ENCODE data around the gene KRT86. TPM values are rescaled to one million over a fixed set of nuclear protein-coding genes. Genes with fewer than 3 reads are reported as not detected.

Gene KRT86
- total and polyA plus RNA-seq, 2 donors (not counting 1 experiment from before 2014, with no cell fraction given) = 0.02 to 0.17 TPM

DNA sequence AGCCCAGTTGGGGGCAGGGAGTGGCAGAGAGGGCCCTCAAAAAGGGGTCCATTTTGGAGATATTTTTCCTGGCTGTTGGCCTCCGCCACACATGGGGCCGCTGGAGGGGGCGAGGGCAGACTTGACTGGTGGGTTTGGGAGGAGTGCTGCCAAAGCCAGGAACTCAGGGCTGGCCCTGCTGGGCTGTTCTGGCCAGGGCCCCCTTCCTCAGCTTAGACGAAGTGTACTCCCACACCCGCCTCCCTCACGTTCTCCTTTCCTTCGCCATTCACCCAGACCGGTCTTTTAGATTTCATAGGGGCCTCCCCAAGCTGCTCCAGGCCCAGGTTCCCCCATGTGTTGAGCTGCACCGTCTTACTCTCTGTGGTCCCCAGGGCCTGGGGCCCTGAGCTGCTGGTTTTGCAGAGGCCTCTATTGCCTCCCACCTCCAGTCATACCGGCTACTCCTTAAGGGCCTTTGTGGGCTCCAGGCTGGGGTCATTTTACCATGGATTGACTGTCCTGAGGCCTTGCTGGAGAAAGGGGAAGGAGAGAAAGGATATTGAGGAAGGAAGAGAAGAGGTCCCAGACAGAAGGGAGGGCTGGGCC lies 40.1 kb upstream of the KRT86 start:
- Histone ChIP-seq H2AFZ (ENCODE audit: low read length) (no peak overlapping the region), H4K20me1 (ENCODE audit: control insufficient read depth, extremely low read depth, insufficient read depth, low read length) (no peaks in the 10 kb centered on the region), H3K27ac (ENCODE audit: insufficient read depth, low read length) (no peak overlapping the region), H3K79me2 (ENCODE audit: control insufficient read depth, insufficient read depth, low read length) (no peaks in the 10 kb centered on the region), H3K4me3 (replicated peaks in 1 of 4; ENCODE audit: control extremely low read depth in 1 of 4, insufficient read depth in 1 of 4, low read depth in 3 of 4, low read length in 4 of 4) (no peak overlapping the region), H3K9ac (ENCODE audit: insufficient read depth, low read length) (no peak overlapping the region), H3K9me3 (ENCODE audit: control insufficient read depth, insufficient read depth, low read depth, low read length) (no peaks in the 10 kb centered on the region), H3K36me3 (ENCODE audit: control insufficient read depth, insufficient read depth, low read length) (no peaks in the 10 kb centered on the region), H3K4me2 (ENCODE audit: extremely low read depth, insufficient read depth, low read length) (no peak overlapping the region), H3K4me1 (ENCODE audit: control insufficient read depth, extremely low read depth, insufficient read depth, low read length) (peaks cover 26% of the 10 kb centered on the region), H3K27me3 (ENCODE audit: control insufficient read depth, insufficient read depth, low read length) (no peaks in the 10 kb centered on the region)
- no peak for TF ChIP-seq EZH2 (IDR thresholded peaks at IDR 0.05; ENCODE audit: low read length, missing control alignments)
- TF ChIP-seq, protein P1, sequence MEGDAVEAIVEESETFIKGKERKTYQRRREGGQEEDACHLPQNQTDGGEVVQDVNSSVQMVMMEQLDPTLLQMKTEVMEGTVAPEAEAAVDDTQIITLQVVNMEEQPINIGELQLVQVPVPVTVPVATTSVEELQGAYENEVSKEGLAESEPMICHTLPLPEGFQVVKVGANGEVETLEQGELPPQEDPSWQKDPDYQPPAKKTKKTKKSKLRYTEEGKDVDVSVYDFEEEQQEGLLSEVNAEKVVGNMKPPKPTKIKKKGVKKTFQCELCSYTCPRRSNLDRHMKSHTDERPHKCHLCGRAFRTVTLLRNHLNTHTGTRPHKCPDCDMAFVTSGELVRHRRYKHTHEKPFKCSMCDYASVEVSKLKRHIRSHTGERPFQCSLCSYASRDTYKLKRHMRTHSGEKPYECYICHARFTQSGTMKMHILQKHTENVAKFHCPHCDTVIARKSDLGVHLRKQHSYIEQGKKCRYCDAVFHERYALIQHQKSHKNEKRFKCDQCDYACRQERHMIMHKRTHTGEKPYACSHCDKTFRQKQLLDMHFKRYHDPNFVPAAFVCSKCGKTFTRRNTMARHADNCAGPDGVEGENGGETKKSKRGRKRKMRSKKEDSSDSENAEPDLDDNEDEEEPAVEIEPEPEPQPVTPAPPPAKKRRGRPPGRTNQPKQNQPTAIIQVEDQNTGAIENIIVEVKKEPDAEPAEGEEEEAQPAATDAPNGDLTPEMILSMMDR (conservative IDR thresholded peaks at IDR 0.05 in 1 of 2, IDR thresholded peaks at IDR 0.05 in 1 of 2; ENCODE audit: low read depth in 1 of 2, low read length in 2 of 2) = no peak
- DNase-seq (ENCODE audit: low read depth in 2 of 2) = no peak

DNA sequence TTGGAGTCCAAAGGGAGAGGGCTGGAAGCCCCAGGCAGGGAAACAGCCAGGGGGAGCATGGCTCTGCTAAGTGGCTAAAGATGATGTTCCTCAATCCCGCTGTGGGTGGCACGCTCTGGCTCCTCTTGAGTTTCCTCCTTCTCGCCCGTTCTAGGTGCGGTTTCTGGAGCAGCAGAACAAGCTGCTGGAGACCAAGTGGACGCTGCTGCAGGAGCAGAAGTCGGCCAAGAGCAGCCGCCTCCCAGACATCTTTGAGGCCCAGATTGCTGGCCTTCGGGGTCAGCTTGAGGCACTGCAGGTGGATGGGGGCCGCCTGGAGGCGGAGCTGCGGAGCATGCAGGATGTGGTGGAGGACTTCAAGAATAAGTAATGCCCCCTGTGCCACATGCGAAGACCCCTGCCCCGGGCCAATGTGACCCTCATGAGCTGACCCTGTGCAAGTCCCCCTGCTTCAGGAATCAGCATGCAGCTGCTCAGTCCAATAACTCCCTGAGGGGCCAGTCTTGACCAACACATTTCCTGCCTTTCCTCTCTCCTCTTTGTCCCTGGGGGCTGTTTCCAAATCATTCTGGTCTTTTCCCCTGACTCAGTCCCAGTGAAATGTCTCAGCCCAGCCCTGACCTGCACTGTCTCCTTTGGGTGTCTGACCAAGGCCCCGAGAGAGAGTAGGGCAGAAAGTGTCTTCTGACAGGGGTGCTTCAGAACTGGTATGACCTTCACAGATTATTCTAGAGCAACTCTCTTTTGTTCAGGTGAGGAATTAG lies 39.3 kb upstream of the KRT86 start:
- no peak overlapping the region for H2AFZ ChIP-seq (ENCODE audit: low read length)

DNA sequence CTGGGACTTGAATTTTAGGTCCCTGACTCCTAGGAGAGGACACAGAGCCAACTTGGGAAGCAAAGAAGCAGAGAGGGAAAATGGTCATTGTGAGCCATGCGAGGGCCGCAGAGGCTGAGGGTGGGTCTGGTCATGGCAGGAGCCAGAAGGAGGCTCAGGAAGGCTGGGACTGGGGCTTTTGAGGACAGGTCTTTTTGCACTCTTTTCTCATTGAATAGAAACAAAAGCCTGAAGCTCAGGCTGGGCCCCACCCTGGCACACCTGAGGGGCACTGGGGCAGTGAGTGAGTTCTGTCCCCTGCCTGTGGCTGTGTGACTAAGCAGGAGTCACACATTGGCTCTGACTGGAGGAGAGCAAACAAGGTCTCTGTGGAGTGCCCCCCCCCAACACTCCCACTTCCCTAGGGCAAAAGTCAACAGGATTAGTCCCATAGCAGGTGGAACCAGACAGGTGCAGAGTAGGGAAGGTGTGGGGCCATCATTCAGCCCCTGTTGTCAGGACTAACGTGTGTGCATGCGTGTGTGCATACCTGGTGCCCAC lies 38.6 kb upstream of the KRT86 start:
- no peak overlapping the region for H3K4me2 ChIP-seq (ENCODE audit: extremely low read depth, insufficient read depth, low read length)
- H3K79me2 ChIP-seq (ENCODE audit: control insufficient read depth, insufficient read depth, low read length) = no peaks in the 10 kb centered on the region
- H3K27ac ChIP-seq (ENCODE audit: insufficient read depth, low read length) = no peak overlapping the region
- peaks cover 13% of the 10 kb centered on the region for H3K4me1 ChIP-seq (ENCODE audit: control insufficient read depth, extremely low read depth, insufficient read depth, low read length)
- H3K9ac ChIP-seq (ENCODE audit: insufficient read depth, low read length) = no peak overlapping the region
- no peaks in the 10 kb centered on the region for H4K20me1 ChIP-seq (ENCODE audit: control insufficient read depth, extremely low read depth, insufficient read depth, low read length)
- TF ChIP-seq EZH2 (IDR thresholded peaks at IDR 0.05; ENCODE audit: low read length, missing control alignments) = no peak
- TF ChIP-seq, protein P1 (conservative IDR thresholded peaks at IDR 0.05 in 1 of 2, IDR thresholded peaks at IDR 0.05 in 1 of 2; ENCODE audit: low read depth in 1 of 2, low read length in 2 of 2) = no peak
- H3K9me3 ChIP-seq (ENCODE audit: control insufficient read depth, insufficient read depth, low read depth, low read length) = no peaks in the 10 kb centered on the region
- H2AFZ ChIP-seq (ENCODE audit: low read length) = no peak overlapping the region
- no peak overlapping the region for H3K4me3 ChIP-seq (replicated peaks in 1 of 4; ENCODE audit: control extremely low read depth in 1 of 4, insufficient read depth in 1 of 4, low read depth in 3 of 4, low read length in 4 of 4)
- H3K36me3 ChIP-seq (ENCODE audit: control insufficient read depth, insufficient read depth, low read length) = no peaks in the 10 kb centered on the region
- DNase-seq (ENCODE audit: low read depth in 2 of 2) = no peak
- no peaks in the 10 kb centered on the region for H3K27me3 ChIP-seq (ENCODE audit: control insufficient read depth, insufficient read depth, low read length)

More for the DNA sequence above, 39.3 kb upstream of the KRT86 start:
- Histone ChIP-seq H3K79me2 (ENCODE audit: control insufficient read depth, insufficient read depth, low read length) (no peaks in the 10 kb centered on the region), H3K4me2 (ENCODE audit: extremely low read depth, insufficient read depth, low read length) (no peak overlapping the region), H3K9me3 (ENCODE audit: control insufficient read depth, insufficient read depth, low read depth, low read length) (no peaks in the 10 kb centered on the region), H3K27ac (ENCODE audit: insufficient read depth, low read length) (no peak overlapping the region), H4K20me1 (ENCODE audit: control insufficient read depth, extremely low read depth, insufficient read depth, low read length) (no peaks in the 10 kb centered on the region), H3K4me3 (replicated peaks in 1 of 4; ENCODE audit: control extremely low read depth in 1 of 4, insufficient read depth in 1 of 4, low read depth in 3 of 4, low read length in 4 of 4) (no peak overlapping the region), H3K36me3 (ENCODE audit: control insufficient read depth, insufficient read depth, low read length) (no peaks in the 10 kb centered on the region), H3K9ac (ENCODE audit: insufficient read depth, low read length) (no peak overlapping the region), H3K27me3 (ENCODE audit: control insufficient read depth, insufficient read depth, low read length) (no peaks in the 10 kb centered on the region), H3K4me1 (ENCODE audit: control insufficient read depth, extremely low read depth, insufficient read depth, low read length) (peaks cover 18% of the 10 kb centered on the region)
- no peak for DNase-seq (ENCODE audit: low read depth in 2 of 2)
- TF ChIP-seq, protein P1 (conservative IDR thresholded peaks at IDR 0.05 in 1 of 2, IDR thresholded peaks at IDR 0.05 in 1 of 2; ENCODE audit: low read depth in 1 of 2, low read length in 2 of 2) = no peak
- TF ChIP-seq EZH2 (IDR thresholded peaks at IDR 0.05; ENCODE audit: low read length, missing control alignments) = no peak
